ENCODE measurements around the gene VANGL2.

The VANGL2 gene

DNA sequence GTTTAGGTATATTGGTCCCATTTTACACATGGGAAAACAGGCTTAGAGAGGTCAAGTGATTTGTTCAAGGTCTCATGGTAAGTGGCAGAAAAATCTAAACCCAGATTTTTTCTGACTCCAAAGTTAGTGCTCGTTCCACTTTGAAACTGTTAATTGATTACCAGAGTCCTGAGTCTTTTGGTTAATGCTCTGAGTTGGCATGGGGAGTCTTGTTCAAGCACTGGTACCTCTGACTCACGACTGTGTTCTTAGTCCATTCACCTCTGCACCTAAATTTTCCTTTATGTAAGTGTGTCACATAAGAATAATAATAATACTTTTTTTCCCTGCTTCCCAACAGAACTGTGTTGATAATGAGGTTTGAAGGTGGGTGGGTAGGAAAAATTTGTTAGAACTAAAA lies 59.3 kb downstream of the VANGL2 start:
- Histone ChIP-seq H3K4me3 (ENCODE audit: low read length in 2 of 2) (no peak overlapping the region), H3K27ac (ENCODE audit: low read length) (no peak overlapping the region), H3K36me3 (ENCODE audit: control insufficient read depth in 2 of 2, insufficient read depth in 2 of 2, low read length in 2 of 2) (no peaks in the 10 kb centered on the region), H3K4me1 (ENCODE audit: control insufficient read depth, insufficient read depth, low read length) (no peaks in the 10 kb centered on the region), H3K27me3 (ENCODE audit: control insufficient read depth in 1 of 2, insufficient read depth in 2 of 2, low read length in 2 of 2) (no peaks in the 10 kb centered on the region), H3K9me3 (ENCODE audit: control insufficient read depth in 2 of 2, low read length in 2 of 2) (no peaks in the 10 kb centered on the region), H3K9ac (ENCODE audit: low read length in 2 of 2) (no peak overlapping the region)

DNA sequence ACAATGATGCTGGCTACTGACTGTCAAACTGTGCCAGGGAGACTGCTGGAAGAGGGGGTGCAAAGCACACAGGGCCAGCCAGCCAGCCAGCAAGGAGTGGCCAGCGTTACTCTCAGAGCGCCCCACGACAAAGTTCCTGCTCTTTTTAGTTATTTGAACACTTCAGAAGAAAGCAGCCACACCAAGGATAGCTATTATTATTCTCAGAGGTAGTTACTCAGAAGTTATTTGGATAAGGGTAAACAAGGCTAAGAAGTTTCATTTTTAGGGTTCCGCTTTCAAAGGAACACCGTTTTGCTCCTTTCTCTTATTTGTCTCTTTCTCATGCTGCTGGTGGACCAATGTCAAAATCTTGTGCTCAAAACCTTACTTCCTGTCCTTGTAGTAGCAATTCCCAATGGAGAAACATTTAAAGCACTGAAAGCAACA lies 59.9 kb downstream of the VANGL2 start:
- Histone ChIP-seq H3K9me3 (ENCODE audit: control insufficient read depth in 2 of 2, low read length in 2 of 2) (peaks cover 0 to under 1% of the 10 kb centered on the region in 2 donors), H3K27ac (ENCODE audit: low read length) (no peak overlapping the region), H3K4me3 (ENCODE audit: low read length in 2 of 2) (no peak overlapping the region), H3K36me3 (ENCODE audit: control insufficient read depth in 2 of 2, insufficient read depth in 2 of 2, low read length in 2 of 2) (no peaks in the 10 kb centered on the region), H3K9ac (ENCODE audit: low read length in 2 of 2) (no peak overlapping the region), H3K27me3 (ENCODE audit: control insufficient read depth in 1 of 2, insufficient read depth in 2 of 2, low read length in 2 of 2) (no peaks in the 10 kb centered on the region), H3K4me1 (ENCODE audit: control insufficient read depth, insufficient read depth, low read length) (no peaks in the 10 kb centered on the region)

GRCh38 chr1:160460683-160461287 lies 60.4 kb downstream of the VANGL2 start:
- H3K27me3 ChIP-seq (ENCODE audit: control insufficient read depth in 1 of 2, insufficient read depth in 2 of 2, low read length in 2 of 2): no peaks in the 10 kb centered on the region
- no peak overlapping the region for H3K27ac ChIP-seq (ENCODE audit: low read length)
- H3K9ac ChIP-seq (ENCODE audit: low read length in 2 of 2): no peak overlapping the region
- no peaks in the 10 kb centered on the region for H3K36me3 ChIP-seq (ENCODE audit: control insufficient read depth in 2 of 2, insufficient read depth in 2 of 2, low read length in 2 of 2)
- H3K4me3 ChIP-seq (ENCODE audit: low read length in 2 of 2): no peak overlapping the region
- peaks cover 0 to 3% of the 10 kb centered on the region in 2 donors for H3K9me3 ChIP-seq (ENCODE audit: control insufficient read depth in 2 of 2, low read length in 2 of 2)
- H3K4me1 ChIP-seq (ENCODE audit: control insufficient read depth, insufficient read depth, low read length): no peaks in the 10 kb centered on the region

GRCh38 chr1:160465123-160465522 lies 64.8 kb downstream of the VANGL2 start:
- Histone ChIP-seq H3K9me3 (ENCODE audit: control insufficient read depth in 2 of 2, low read length in 2 of 2) (peaks cover 0 to 3% of the 10 kb centered on the region in 2 donors), H3K4me3 (ENCODE audit: low read length in 2 of 2) (no peak overlapping the region), H3K27ac (ENCODE audit: low read length) (no peak overlapping the region), H3K9ac (ENCODE audit: low read length in 2 of 2) (no peak overlapping the region), H3K27me3 (ENCODE audit: control insufficient read depth in 1 of 2, insufficient read depth in 2 of 2, low read length in 2 of 2) (no peaks in the 10 kb centered on the region), H3K4me1 (ENCODE audit: control insufficient read depth, insufficient read depth, low read length) (no peaks in the 10 kb centered on the region), H3K36me3 (ENCODE audit: control insufficient read depth in 2 of 2, insufficient read depth in 2 of 2, low read length in 2 of 2) (no peaks in the 10 kb centered on the region)

GRCh38 chr1:160466961-160467360 lies 66.6 kb downstream of the VANGL2 start:
- no peaks in the 10 kb centered on the region for H3K27me3 ChIP-seq (ENCODE audit: control insufficient read depth in 1 of 2, insufficient read depth in 2 of 2, low read length in 2 of 2)
- no peak overlapping the region for H3K4me3 ChIP-seq (ENCODE audit: low read length in 2 of 2)
- H3K36me3 ChIP-seq (ENCODE audit: control insufficient read depth in 2 of 2, insufficient read depth in 2 of 2, low read length in 2 of 2): no peaks in the 10 kb centered on the region
- no peak overlapping the region for H3K27ac ChIP-seq (ENCODE audit: low read length)
- H3K4me1 ChIP-seq (ENCODE audit: control insufficient read depth, insufficient read depth, low read length): no peaks in the 10 kb centered on the region
- no peak overlapping the region for H3K9ac ChIP-seq (ENCODE audit: low read length in 2 of 2)
- H3K9me3 ChIP-seq (ENCODE audit: control insufficient read depth in 2 of 2, low read length in 2 of 2): peaks cover 0 to 3% of the 10 kb centered on the region in 2 donors

GRCh38 chr1:160467576-160467975 lies 67.2 kb downstream of the VANGL2 start:
- no peak overlapping the region for H3K27ac ChIP-seq (ENCODE audit: low read length)
- no peaks in the 10 kb centered on the region for H3K36me3 ChIP-seq (ENCODE audit: control insufficient read depth in 2 of 2, insufficient read depth in 2 of 2, low read length in 2 of 2)
- no peaks in the 10 kb centered on the region for H3K4me1 ChIP-seq (ENCODE audit: control insufficient read depth, insufficient read depth, low read length)
- H3K9me3 ChIP-seq (ENCODE audit: control insufficient read depth in 2 of 2, low read length in 2 of 2): peaks cover 0 to 3% of the 10 kb centered on the region in 2 donors
- no peaks in the 10 kb centered on the region for H3K27me3 ChIP-seq (ENCODE audit: control insufficient read depth in 1 of 2, insufficient read depth in 2 of 2, low read length in 2 of 2)
- no peak overlapping the region for H3K4me3 ChIP-seq (ENCODE audit: low read length in 2 of 2)
- no peak overlapping the region for H3K9ac ChIP-seq (ENCODE audit: low read length in 2 of 2)

DNA sequence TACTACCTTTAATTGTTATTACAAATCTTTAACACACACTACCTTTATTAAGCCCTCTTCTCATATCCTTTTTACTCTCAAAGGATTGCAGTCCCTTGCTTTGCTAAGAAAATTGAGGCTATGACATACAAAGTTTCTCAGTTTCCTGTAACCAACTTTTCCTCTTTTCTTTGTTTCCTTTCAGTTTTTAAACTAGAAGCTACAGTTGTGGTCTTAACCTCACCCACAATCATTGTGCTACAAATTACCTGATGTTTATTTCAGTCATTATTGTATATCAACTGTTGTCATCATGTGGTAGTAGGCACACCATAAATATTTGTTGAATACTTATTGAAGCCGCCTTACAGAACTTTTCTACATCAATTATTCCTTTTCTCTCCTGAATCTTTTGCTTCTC lies 70.9 kb downstream of the VANGL2 start:
- Histone ChIP-seq H3K36me3 (ENCODE audit: control insufficient read depth in 2 of 2, insufficient read depth in 2 of 2, low read length in 2 of 2) (no peaks in the 10 kb centered on the region), H3K9ac (ENCODE audit: low read length in 2 of 2) (no peak overlapping the region), H3K4me1 (ENCODE audit: control insufficient read depth, insufficient read depth, low read length) (no peaks in the 10 kb centered on the region), H3K27me3 (ENCODE audit: control insufficient read depth in 1 of 2, insufficient read depth in 2 of 2, low read length in 2 of 2) (no peaks in the 10 kb centered on the region), H3K4me3 (ENCODE audit: low read length in 2 of 2) (no peak overlapping the region), H3K27ac (ENCODE audit: low read length) (no peak overlapping the region), H3K9me3 (ENCODE audit: control insufficient read depth in 2 of 2, low read length in 2 of 2) (no peaks in the 10 kb centered on the region)

DNA sequence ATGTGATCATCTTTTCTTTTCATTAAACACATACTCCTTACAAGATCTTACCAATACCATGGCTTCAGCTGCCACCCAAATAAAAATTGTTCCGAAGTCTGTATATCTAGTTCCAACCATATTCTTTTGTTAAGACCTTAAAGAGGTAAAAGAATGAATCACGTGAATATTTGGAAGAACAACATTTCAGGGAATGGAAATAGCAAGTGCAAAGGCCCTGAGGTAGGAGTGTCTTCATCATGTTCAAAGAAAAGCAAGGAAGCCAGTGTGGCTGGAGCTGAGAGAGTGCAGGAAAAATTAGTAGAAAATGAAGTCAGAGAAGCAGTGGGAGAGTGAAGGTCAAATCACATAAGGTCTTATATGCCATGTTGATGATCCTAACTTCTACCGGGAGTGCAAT lies 71.7 kb downstream of the VANGL2 start:
- no peaks in the 10 kb centered on the region for H3K9me3 ChIP-seq (ENCODE audit: control insufficient read depth in 2 of 2, low read length in 2 of 2)
- H3K36me3 ChIP-seq (ENCODE audit: control insufficient read depth in 2 of 2, insufficient read depth in 2 of 2, low read length in 2 of 2): no peaks in the 10 kb centered on the region
- H3K4me1 ChIP-seq (ENCODE audit: control insufficient read depth, insufficient read depth, low read length): no peaks in the 10 kb centered on the region

GRCh38 chr1:160474392-160475242 lies 74.3 kb downstream of the VANGL2 start:
- Histone ChIP-seq H3K9ac (ENCODE audit: low read length in 2 of 2) (no peak overlapping the region), H3K36me3 (ENCODE audit: control insufficient read depth in 2 of 2, insufficient read depth in 2 of 2, low read length in 2 of 2) (no peaks in the 10 kb centered on the region), H3K9me3 (ENCODE audit: control insufficient read depth in 2 of 2, low read length in 2 of 2) (no peaks in the 10 kb centered on the region), H3K4me3 (ENCODE audit: low read length in 2 of 2) (no peak overlapping the region), H3K27ac (ENCODE audit: low read length) (no peak overlapping the region), H3K4me1 (ENCODE audit: control insufficient read depth, insufficient read depth, low read length) (no peaks in the 10 kb centered on the region), H3K27me3 (ENCODE audit: control insufficient read depth in 1 of 2, insufficient read depth in 2 of 2, low read length in 2 of 2) (no peaks in the 10 kb centered on the region)

More for the DNA sequence above, 71.7 kb downstream of the VANGL2 start:
- no peak overlapping the region for H3K27ac ChIP-seq (ENCODE audit: low read length)
- H3K4me3 ChIP-seq (ENCODE audit: low read length in 2 of 2): no peak overlapping the region
- no peaks in the 10 kb centered on the region for H3K27me3 ChIP-seq (ENCODE audit: control insufficient read depth in 1 of 2, insufficient read depth in 2 of 2, low read length in 2 of 2)
- H3K9ac ChIP-seq (ENCODE audit: low read length in 2 of 2): no peak overlapping the region

Measured in stomach smooth muscle (tissue), 2 donors.